HL-60 (cell line): ENCODE measurements around the gene TMEM18.

Experiments
- TF ChIP-seq, protein P1 (sequence below): IDR thresholded peaks from one replicate; pipeline ENCODE4 v1.5.1; 2011; ENCODE audit warnings: low read length, control low read depth, inconsistent platforms; ENCODE audit not compliant: insufficient read depth
- TF ChIP-seq, protein P2 (sequence below): IDR thresholded peaks from 2 replicates; pipeline ENCODE4 v1.6.1; 2012; ENCODE audit warnings: low read depth; ENCODE audit not compliant: insufficient replicate concordance

DNA sequence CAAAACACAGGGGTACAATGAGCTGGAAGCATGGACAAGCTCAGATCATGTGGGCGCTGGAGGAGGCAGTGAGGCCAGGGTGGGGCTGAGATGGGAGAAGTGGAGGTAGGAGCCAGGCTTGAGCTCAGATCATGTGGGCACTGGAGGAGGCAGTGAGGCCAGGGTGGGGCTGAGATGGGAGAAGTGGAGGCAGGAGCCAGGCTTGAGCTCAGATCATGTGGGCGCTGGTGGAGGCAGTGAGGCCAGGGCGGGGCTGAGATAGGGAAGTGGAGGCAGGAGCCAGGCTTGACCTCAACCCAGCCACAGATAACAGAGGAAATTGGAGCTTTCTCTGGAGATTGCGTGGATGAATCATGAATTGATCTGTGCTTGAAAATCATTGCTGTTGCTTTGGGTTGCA lies 48.3 kb upstream of the TMEM18 start:
- TF ChIP-seq, protein P1, sequence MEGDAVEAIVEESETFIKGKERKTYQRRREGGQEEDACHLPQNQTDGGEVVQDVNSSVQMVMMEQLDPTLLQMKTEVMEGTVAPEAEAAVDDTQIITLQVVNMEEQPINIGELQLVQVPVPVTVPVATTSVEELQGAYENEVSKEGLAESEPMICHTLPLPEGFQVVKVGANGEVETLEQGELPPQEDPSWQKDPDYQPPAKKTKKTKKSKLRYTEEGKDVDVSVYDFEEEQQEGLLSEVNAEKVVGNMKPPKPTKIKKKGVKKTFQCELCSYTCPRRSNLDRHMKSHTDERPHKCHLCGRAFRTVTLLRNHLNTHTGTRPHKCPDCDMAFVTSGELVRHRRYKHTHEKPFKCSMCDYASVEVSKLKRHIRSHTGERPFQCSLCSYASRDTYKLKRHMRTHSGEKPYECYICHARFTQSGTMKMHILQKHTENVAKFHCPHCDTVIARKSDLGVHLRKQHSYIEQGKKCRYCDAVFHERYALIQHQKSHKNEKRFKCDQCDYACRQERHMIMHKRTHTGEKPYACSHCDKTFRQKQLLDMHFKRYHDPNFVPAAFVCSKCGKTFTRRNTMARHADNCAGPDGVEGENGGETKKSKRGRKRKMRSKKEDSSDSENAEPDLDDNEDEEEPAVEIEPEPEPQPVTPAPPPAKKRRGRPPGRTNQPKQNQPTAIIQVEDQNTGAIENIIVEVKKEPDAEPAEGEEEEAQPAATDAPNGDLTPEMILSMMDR: no peak
- TF ChIP-seq, protein P2, sequence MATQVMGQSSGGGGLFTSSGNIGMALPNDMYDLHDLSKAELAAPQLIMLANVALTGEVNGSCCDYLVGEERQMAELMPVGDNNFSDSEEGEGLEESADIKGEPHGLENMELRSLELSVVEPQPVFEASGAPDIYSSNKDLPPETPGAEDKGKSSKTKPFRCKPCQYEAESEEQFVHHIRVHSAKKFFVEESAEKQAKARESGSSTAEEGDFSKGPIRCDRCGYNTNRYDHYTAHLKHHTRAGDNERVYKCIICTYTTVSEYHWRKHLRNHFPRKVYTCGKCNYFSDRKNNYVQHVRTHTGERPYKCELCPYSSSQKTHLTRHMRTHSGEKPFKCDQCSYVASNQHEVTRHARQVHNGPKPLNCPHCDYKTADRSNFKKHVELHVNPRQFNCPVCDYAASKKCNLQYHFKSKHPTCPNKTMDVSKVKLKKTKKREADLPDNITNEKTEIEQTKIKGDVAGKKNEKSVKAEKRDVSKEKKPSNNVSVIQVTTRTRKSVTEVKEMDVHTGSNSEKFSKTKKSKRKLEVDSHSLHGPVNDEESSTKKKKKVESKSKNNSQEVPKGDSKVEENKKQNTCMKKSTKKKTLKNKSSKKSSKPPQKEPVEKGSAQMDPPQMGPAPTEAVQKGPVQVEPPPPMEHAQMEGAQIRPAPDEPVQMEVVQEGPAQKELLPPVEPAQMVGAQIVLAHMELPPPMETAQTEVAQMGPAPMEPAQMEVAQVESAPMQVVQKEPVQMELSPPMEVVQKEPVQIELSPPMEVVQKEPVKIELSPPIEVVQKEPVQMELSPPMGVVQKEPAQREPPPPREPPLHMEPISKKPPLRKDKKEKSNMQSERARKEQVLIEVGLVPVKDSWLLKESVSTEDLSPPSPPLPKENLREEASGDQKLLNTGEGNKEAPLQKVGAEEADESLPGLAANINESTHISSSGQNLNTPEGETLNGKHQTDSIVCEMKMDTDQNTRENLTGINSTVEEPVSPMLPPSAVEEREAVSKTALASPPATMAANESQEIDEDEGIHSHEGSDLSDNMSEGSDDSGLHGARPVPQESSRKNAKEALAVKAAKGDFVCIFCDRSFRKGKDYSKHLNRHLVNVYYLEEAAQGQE: no peak
